HG03060 (cell line): ENCODE measurements around the gene HSPA4.

ENCODE experiments used
- ATAC-seq: cut with Tn5 transposase; IDR thresholded peaks from one replicate; pipeline ENCODE4 v1.9.1; 2021; ENCODE audit warnings: low read depth, moderate number of reproducible peaks; ENCODE audit not compliant: unreplicated experiment

HSPA4 gene

DNA sequence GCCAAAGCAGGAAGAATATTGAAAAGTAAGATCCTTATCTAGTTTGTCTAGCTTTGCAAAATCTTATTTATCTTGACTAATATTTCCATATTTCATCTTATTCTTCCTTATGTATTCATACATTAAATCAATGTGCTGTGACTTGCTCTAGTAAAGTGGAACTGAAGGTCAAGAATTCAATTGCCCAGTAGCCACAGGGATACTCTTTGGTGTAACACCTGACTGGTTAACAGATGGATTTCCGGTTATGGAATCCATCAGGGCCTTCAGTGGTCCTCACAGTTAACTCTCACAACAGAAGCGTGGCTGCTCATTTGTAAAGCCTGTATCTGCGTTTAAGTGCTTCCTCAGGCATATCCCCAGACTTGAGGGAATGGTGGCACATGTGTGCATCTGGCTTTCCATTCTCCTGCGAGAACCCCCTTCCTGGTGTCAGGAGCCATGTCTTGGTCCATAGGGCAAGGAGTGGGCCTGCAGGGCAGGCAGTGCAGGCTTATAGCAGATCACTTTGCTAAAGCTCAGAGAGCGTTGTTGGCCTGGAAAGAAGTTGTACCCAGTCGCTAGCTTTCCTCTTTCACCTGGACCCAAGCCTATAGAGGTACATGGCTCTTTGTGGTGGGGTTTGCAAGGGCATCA lies 99.2 kb downstream of the HSPA4 start:
- no peak for ATAC-seq

DNA sequence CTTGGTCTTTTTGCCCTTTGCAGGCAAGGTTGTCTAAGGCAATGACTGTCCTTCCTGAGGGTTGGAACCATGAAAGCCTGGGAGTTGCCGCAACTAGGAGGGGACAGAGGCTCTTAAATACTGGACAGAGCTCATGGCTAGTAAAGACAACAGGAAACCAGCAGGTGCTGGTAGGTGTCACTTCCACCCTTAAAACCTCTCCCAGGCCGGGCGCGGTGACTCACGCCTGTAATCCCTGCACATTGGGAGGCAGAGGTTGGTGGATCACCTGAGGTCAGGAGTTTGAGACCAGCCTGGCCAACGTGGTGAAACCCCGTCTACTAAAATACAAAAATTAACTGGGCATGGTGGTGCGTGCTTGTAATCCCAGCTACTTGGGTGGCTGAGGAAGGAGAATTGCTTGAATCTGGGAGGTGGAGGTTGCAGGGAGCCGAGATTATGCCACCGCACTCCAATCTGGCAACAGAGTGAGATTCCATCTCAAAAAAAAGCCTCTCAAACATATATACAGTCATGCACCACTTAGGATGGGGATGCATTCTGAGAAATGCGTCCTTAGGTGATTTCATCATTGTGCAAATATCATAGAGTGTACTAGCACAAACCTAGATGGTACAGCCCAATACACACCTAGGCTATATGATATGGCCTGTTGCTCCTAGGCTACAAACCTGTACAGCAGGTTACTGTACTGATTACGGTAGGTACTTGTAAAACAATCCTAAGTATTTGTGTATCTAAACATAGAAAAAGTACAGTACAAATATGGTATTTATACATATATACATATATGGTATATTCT lies 102.7 kb downstream of the HSPA4 start:
- no peak for ATAC-seq

DNA sequence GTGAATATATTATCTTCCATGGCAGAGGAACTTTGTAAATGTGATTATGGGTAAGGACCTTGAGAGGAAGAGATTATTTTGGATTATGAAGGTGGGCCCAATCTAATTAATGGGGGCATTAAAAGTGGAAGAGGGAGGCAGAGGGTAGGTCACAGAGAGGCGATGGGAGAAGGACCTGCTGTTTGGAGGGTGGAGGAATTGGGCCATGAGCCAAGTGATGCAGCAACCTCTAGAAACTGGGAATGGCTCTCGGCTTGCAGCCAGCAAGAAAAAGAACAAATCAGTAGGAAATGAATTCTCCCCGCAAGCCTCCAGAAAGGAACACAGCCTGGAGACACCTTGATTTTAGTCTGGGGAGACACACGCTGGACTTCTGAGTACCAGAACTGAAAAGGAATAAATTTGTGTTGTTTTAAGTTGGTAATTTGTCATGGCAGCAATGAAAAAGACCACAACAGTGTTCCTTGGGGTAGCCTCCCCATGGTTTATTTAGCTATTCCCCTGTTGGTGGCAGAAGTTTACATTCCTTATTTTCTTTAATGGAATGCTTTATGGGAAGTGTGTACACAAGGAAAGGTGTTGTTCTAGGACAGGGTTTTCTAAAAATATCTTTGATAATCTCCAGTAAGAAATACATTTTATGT lies 103.6 kb downstream of the HSPA4 start:
- no peak for ATAC-seq
